ENCODE results near the gene LTO1. TPM values are rescaled to one million over a fixed set of nuclear protein-coding genes. Genes with fewer than 3 reads are reported as not detected.

Gene LTO1
- total and polyA plus RNA-seq, 2 of the 13 experiments (the other 11 are each of a cell fraction or from before 2014, with no cell fraction given): 11.8 to 15.0 TPM

GRCh38 chr11:69654001-69654659 is 21.0 kb downstream of the LTO1 start:
- 80% methylated on average over 19 of the region's 38 CpGs for WGBS (ENCODE audit: low lambda C conversion rate)
- Histone ChIP-seq H3K9ac (ENCODE audit: insufficient read depth, low read depth, low read length) (peak overlapping the region; percentile 58), H3K27me3 (ENCODE audit: control insufficient read depth in 1 of 2, insufficient read depth in 2 of 2, low read length in 2 of 2) (no peaks in the 10 kb centered on the region), H3K79me2 (ENCODE audit: insufficient read depth, low read length) (no peaks in the 10 kb centered on the region), H3K4me1 (ENCODE audit: insufficient read depth, low read length) (peaks cover 68% of the 10 kb centered on the region), H4K20me1 (ENCODE audit: insufficient read depth, low read length) (peaks cover 11% of the 10 kb centered on the region; the same call in 1 of the 2 replicates), H3K9me3 (ENCODE audit: low read length) (no peaks in the 10 kb centered on the region), H2AFZ (ENCODE audit: low read length) (no peak overlapping the region), H3K4me3 (replicated peaks in 1 of 3; ENCODE audit: insufficient read depth in 1 of 3, low read depth in 2 of 3, low read length in 3 of 3) (peak overlapping the region in 1 of 3 experiments; percentile 48; a peak in 1 of 6 replicates), H3K4me2 (ENCODE audit: low read depth, low read length) (peak overlapping the region; percentile 67), H3K27ac (ENCODE audit: extremely low read length, insufficient read depth, low read length) (peak overlapping the region; percentile 88), H3K36me3 (replicated peaks in 1 of 2; ENCODE audit: control insufficient read depth in 1 of 2, insufficient read depth in 2 of 2, low read length in 2 of 2) (peaks cover 11 to 44% of the 10 kb centered on the region in 2 experiments)
- FAIRE-seq (no peak), ATAC-seq (no peak; the same call in 1 of the 3 replicates), DNase-seq (ENCODE audit: low spot score) (no peak)
- no TSS peak for BruUV-seq (replicated peaks)
- intact Hi-C loops (cut with micrococcal nuclease; ENCODE audit: unreplicated experiment): loop anchor here (1.0 kb wide), 1 partner anchor 16 kb away; no protein-coding TSS in a partner anchor
- CTCF ChIA-PET (ENCODE audit: low intra/inter-chr PET ratio, low total read pairs): no interaction called here
- in situ Hi-C loops (cut with HindIII; ENCODE audit: extremely low pct_ligation_motif_present, low pct_unique_long_range_greater_than_20kb): no loop called here
- POLR2A ChIA-PET: interaction anchor here (0.8 to 6.1 kb wide), 7 partner anchors 10 to 523 kb away, joined by 3 to 128 read pairs (median 9); partner anchors contain the start of gene LTO1
- TF ChIP-seq HNRNPLL (IDR thresholded peaks at IDR 0.05; ENCODE audit: low read depth, low read length, poor library complexity, severe bottlenecking) (peak; percentile 23), SOX13 (IDR thresholded peaks at IDR 0.05) (0 out of 2 replicates have a peak, but pooled peaks have one; percentile 3), SOX13 (CRISPR knock-in tag; conservative IDR thresholded peaks at IDR 0.05 in 1 of 2, IDR thresholded peaks at IDR 0.05 in 1 of 2) (no peak), ZBTB38 (CRISPR knock-in tag; IDR thresholded peaks at IDR 0.05) (peak; percentile 75), BHLHE40 (IDR thresholded peaks at IDR 0.05; ENCODE audit: low read length) (peak; percentile 11; the same call in 1 of the 2 replicates), AGO2 (optimal IDR thresholded peaks at IDR 0.05; ENCODE audit: low read depth, low read length) (peak; percentile 99), RBFOX2 (IDR thresholded peaks at IDR 0.05; ENCODE audit: low read depth, low read length) (peak; percentile 81), ZNF572 (CRISPR knock-in tag; IDR thresholded peaks at IDR 0.05) (no peak), SNAI1 (CRISPR knock-in tag; IDR thresholded peaks at IDR 0.05; ENCODE audit: borderline replicate concordance) (0 out of 2 replicates have a peak, but pooled peaks have one; percentile 20), ZNF83 (CRISPR knock-in tag; IDR thresholded peaks at IDR 0.05; ENCODE audit: borderline replicate concordance) (no peak), ARNT2 (CRISPR knock-in tag; IDR thresholded peaks at IDR 0.05; ENCODE audit: low read depth) (peak; percentile 29; the same call in 1 of the 2 replicates), ADNP (CRISPR knock-in tag; IDR thresholded peaks at IDR 0.05) (no peak), ZBTB7A (CRISPR knock-in tag; IDR thresholded peaks at IDR 0.05) (no peak), HNRNPL (IDR thresholded peaks at IDR 0.05; ENCODE audit: low read depth, low read length) (peak; percentile 91), RBM39 (IDR thresholded peaks at IDR 0.05; ENCODE audit: low read depth, low read length, poor library complexity, severe bottlenecking) (peak; percentile 52), PTBP1 (IDR thresholded peaks at IDR 0.05; ENCODE audit: low read depth, low read length, poor library complexity, severe bottlenecking) (peak; percentile 84), KDM3A (CRISPR knock-in tag; IDR thresholded peaks at IDR 0.05; ENCODE audit: low read depth) (no peak)
- TF ChIP-seq, protein P1, sequence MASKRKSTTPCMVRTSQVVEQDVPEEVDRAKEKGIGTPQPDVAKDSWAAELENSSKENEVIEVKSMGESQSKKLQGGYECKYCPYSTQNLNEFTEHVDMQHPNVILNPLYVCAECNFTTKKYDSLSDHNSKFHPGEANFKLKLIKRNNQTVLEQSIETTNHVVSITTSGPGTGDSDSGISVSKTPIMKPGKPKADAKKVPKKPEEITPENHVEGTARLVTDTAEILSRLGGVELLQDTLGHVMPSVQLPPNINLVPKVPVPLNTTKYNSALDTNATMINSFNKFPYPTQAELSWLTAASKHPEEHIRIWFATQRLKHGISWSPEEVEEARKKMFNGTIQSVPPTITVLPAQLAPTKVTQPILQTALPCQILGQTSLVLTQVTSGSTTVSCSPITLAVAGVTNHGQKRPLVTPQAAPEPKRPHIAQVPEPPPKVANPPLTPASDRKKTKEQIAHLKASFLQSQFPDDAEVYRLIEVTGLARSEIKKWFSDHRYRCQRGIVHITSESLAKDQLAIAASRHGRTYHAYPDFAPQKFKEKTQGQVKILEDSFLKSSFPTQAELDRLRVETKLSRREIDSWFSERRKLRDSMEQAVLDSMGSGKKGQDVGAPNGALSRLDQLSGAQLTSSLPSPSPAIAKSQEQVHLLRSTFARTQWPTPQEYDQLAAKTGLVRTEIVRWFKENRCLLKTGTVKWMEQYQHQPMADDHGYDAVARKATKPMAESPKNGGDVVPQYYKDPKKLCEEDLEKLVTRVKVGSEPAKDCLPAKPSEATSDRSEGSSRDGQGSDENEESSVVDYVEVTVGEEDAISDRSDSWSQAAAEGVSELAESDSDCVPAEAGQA (IDR thresholded peaks at IDR 0.05; ENCODE audit: low read depth): peak; percentile 40; the same call in 1 of the 2 replicates
- TF ChIP-seq, protein P1 (CRISPR knock-in tag; IDR thresholded peaks at IDR 0.05; ENCODE audit: borderline replicate concordance): no peak

Measured in HepG2 (cell line).